IPS DF 4.7 (cell line): ENCODE data around the gene SLC26A8.
"Not testable (repeated sequence)": the region's sequence is repeated elsewhere in the genome, so short reads cannot be mapped to it uniquely, and the experiment has no call there.

Experiments
- DNase-seq: peaks from one replicate; pipeline ENCODE4 v3.0.0-alpha.2; 2013; ENCODE audit warnings: low spot score; ENCODE audit errors: extremely low read depth

SLC26A8 gene

DNA sequence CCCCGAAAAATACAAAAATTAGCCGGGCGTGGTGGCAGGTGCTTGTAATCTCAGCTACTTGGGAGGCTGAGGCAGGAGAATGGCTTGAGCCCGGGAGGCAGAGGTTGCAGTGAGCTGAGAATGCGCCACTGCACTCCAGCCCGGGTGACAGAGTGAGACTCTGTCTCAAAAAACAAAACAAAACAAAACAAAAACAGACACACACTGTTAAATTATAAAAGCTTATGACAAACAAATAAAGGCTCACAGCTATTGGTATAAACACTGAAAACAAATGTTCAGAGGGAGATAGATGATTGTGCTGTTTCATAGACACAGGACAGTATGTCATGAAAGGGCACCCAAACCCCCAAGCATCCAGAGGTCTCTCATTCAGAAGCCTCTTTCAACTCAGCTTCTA, 107.5 kb downstream of the SLC26A8 start:
- DNase-seq, result not testable (repeated sequence)

DNA sequence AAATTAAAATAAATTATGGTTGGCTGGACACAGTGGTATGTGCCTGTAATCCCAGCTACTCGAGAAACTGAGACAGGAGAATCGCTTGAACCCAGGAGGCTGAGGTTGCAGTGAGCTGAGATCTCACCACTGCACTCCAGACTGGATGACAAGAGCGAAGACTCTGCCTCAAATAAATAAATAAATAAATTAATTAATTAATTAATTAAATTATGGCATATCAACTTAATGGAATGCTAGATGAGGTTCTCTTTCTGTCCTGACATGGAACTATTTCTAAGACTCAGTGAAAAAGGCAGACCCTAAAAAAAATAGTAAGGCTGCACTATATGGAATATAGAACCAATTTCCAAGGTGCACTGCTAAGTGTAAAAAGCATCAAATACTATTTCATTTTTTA, 108.4 kb downstream of the SLC26A8 start:
- DNase-seq, result no peak

DNA sequence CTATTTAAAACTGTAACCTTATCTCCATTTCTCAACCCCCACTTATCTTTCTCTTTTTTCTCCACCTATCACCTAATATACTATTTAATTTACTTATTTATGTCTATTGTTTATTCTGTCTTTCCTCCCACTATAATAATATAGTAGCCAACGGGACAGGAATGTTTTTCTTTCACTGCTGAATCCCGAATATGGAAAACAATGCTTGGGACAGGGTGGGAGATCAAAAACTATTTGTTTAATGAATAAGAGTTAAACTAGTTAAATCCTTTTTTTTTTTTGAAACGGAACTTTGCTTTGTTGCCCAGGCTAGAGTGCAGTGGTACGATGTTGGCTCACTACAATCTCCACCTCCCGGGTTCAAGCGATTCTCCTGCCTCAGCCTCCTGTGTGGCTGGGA, 109.9 kb downstream of the SLC26A8 start:
- DNase-seq, result no peak

DNA sequence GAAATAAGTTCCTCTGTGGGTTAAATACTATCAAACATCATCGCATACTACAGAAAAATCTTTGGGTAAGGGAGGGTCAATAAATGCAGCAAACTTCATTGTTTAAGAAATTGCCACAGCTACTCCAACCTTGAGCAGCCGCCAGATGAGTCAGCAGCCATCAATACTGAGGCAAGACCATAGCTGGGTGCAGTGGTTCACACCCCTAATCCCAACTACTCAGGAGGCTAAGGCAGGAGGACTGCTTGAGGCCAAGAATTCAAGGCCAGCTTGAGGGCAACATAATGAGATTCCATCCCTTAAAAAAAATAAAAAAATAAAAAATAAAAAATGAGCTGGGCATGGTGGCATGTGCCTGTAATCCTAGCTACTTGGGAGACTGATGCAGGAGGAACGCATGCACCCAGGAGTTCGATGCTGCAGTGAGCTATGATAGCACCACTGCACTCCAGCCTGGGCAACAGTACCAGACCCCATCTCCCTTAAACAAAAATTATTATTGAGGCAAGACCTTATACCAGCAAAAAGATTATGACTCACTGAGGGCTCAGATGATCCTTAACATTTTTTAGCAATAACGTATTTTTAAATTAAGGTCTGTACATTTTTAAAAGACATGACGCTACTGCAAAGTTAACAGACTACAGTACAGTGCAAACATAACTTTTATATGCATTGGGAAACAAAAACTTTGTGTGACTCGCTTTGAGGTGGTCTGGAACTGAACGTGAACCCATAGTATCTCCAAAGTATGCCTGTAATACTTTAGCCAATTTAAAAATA, 112.4 kb downstream of the SLC26A8 start:
- DNase-seq, result no peak

DNA sequence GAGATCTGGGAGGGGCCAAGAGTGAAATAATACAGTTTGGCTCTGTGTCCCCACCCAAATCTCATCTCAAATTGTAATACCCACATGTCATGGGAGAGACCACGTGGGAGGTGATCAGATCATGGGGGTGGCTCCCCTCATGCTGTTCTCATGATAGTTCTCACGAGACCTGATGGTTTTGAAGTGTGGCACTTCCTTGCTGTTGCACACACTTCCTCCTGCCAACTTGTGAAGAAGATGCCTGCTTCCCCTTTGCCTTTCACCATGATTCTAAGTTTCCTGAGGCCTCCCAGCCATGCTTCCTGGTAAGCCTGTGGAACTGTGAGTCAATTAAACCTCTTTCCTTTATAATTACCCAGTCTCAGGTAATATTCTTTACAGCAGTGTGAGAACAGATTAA, 114.9 kb downstream of the SLC26A8 start:
- not testable (repeated sequence) for DNase-seq

DNA sequence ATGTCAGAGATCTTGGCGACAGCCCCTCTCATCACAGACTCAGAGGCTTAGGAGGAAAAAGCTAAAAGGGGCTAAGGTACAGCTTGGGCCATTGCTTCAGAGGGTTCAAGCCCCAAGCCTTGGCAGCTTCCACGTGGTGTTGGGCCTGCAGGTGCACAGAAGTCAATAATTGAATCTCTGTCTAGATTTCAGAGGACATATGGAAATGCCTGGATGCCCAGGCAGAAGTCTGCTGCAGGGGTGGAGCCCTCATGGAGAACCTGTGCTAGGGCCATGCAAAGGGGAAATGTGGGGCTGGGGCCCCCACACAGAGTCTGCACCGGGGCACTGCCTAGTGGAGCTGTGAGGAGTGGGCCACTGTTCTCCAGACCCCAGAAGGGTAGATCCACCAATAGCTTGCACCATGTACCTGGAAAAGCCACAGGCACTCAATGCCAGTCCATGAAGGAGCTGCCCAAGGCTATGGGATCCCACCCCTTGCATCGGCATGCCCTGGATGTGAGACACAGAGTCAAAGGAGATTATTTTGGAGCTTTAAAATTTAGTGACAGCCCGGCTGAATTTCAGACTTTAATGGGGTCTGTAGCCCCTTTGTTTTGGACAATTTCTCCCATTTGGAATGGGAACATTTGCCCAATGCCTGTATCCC, 115.6 kb downstream of the SLC26A8 start:
- not testable (repeated sequence) for DNase-seq

DNA sequence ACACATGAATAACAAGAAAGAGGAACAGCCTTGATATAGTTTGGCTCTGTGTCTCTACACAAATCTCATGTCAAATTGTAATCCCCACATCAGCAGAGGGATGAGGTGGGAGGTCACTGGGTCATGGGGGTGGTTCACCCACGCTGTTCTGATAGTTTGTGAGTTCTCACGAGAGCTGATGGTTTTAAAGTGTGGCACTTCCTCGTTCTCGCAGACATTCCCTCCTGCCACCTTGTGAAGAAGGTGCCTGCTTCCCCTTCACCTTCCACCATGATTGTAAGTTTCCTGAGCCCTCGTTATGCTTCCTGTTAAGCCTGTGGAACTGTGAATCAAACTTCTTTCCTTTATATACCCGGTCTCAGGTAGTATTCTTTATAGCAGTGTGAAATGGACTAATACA, 116.7 kb downstream of the SLC26A8 start:
- DNase-seq, result no peak

DNA sequence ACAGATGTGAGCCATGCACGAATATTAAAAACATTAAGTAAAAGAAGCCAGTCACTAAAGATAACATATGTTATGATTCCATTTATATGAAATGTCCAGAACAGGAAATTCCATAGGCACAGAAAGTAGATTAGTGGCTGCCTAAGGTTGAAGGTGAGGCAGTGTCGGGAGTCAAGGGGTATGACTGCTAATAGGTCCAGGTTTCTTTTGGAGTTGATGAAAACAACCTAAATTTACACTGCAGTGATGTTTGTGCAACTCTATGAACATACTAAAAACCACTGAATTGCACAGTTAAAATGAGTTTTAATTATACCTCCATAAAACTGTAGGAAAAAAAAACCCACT, 118.0 kb downstream of the SLC26A8 start:
- no peak for DNase-seq

DNA sequence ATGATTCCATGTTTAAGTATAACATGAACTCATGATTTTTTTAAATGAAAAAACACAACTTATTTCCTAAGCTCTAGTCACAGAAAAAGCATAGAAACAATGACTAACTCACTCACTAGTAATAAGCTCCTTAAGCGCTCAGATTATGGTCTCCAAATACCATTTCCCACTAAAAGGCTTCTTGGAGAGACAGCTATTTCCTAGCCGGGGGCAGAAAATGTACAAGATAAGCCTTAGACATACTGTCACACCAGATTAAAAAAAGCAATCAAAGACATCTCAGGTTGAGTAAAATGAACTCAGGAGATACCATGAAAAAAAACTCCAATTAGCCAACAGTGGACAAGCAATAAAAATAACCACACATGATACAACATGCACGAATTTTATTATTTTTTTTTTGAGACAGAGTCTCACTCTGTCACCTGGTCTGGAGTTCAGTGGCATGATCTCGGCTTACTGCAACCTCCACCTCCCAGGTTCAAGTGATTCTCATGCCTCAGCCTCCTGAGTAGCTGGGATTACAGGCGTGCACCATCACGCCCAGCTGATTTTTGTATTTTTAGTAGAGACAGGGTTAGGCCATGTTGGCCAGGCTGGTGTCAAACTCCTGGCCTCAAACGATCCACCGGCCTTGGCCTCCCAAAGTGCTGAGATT, 118.5 kb downstream of the SLC26A8 start:
- no peak for DNase-seq

DNA sequence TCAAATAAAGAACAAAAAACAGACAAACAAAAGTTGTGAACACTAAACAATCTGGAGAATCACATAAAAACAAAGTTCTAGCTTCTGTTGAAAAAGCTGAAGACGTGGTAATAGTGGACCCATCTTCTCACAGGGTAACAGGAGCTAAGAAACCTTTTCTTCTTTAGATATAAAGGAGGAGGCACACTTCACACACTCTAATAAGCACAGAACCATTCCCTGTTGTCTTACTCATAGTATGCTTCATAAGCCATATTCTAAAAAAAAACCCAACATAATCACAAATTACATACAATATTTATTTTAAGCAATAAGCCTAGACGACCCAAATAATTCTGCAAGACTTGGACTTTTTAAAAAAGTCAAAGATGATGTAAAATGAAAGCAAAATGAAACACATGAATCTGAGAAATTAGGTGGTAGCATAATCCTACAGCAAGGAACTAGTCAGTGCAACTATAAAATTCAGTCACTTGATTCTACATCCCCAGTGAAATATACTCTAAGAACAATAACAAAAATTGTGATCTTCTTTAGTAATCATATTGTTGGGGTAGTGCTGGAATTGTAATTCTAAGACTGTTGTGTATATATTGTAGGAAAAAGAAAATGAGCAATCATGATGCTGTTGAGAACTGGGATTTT, 119.2 kb downstream of the SLC26A8 start:
- DNase-seq, result no peak

DNA sequence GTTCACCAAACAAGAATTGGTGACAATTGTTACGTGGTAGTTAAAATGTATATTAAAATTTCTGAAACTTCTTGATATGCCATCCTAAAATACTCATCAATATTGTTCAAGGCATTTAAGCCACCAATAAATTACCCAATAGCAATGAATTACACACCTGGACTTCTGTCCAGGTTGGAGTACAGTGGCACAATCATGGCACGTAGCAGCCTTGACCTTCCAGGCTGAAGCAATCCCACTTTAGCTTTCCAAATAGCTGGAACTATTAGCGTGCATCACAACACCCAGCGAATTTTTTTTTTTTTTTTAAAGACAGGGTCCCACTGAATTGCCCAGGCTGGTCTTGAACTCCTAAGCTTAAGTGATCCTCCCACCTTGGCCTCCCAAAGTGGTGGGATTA, 120.8 kb downstream of the SLC26A8 start:
- DNase-seq, result no peak

DNA sequence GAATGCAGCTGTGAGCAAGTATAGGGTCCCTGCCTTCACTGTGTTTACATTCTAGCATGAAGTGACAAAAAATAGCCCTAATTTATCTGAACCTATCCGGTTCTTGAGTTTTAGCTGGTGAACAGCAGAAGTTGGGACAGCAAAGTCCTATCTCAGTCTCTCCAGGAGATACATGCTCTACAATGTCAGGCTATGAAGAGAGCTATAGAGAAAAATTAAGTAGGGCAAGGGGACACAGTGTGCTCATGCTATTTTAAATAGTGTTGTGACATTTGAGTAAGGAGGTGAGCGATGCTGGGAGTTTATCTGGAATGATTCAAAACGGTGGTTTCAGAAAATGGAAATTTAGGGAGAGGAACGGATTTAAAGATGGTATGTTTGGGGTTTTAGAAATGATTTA, 124.0 kb downstream of the SLC26A8 start:
- DNase-seq, result no peak

DNA sequence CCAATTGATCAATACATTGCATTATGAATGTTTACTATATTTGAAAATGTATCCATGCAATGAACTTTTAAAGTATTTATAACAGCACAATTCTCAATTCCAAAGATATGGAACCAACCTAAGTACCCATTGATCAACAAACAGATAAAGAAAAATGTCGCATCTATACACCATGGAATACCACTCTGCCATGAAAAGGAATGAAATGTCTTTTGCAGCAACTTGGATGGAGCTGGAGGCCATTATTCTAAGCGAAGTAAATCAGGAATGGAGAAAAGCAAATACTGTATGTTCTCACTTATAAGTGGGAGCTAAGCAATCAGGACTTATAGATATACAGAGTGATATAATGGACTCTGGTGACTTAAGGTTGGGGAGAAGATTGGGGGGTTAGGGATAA, 126.4 kb downstream of the SLC26A8 start:
- DNase-seq, result no peak

DNA sequence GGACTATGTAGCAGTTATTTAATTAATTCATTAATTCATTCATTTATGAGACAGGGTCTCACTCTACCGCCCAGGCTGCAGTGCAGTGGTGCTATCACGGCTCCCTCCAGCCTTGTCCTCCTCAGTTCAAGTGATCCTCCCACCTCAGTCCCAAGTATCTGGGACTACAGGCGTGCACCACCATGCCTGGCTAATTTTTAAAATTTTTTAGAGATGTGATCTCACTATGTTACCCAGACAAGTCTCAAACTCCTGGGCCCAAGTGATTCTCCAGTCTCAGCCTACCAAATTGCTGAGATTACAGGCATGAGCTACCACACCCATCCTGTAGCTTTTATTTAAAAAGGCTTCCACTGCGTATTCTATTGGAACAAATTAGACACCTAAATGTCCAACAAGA, 127.0 kb downstream of the SLC26A8 start:
- no peak for DNase-seq

DNA sequence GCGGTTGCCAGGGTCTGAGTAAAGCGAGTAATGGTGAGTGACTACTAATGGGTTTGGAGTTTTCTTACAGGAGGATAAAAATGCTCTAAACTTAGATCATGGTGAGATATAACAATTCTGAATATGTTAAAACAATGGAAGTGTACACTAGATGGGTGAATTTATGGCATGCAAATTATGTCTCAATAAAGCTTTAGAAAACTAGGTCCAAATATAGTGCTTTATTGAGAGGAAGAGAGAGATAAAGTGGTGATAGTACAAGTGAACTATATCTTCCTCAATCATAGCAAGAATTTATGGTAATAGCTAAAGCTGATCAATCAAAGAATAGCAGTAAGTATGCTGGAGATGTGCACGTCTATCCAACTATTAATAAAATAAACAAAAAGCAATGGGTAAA, 127.4 kb downstream of the SLC26A8 start:
- DNase-seq, result no peak

DNA sequence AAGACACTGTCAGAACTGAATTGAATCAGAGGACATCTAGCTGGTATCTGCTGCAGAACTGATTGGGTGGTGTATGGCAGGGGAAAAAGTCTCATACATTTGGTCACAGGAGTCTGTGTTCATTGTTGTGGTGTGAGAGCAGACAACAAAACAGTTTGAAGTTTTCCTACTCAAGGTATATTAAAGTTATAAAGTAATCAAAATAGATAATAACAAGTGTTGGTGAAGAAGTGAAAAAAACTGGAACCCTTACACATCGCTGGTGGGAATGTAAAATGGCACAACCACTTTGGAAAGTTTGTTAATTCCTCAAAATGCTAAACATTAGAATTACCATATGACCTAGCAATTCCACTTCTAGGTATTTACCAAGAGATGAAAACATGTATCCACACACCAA, 128.2 kb downstream of the SLC26A8 start:
- DNase-seq, result no peak

DNA sequence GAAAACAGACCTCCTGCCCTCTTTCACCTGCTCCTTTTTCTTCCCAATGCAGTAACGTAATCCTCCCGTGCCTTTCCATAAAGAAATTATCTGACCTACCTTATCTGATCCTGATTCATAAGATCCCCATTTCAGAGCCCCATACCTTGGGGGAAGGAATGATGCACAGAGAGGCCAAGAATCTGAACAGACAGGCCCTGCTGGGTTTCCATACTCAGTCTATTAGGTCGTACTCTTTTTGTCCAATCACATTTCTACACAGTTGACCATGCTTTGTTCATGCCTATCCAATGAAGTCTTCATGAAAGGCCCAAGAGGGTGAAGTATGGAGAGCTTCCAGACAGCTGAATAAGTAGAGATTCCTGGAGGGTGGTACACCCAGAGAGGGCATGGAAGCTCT, 128.9 kb downstream of the SLC26A8 start:
- no peak for DNase-seq

DNA sequence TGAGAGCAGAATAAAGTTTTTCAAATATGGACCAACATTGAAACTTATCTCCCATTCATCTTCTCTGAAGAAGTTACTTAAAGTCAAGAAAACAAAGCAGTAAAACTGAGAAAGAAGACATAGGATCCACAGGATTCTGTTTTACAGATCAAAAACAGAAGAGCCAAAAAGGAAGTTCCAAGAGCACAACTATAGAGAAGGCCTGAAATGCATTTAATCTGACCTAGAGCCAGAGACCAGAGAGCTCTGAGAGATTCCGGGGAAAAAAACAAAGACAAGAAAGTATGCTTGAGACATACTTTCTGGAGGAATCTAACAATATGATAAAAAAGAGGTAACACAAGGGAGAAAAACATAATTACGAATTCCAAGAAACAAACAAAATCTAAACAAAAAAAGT, 129.7 kb downstream of the SLC26A8 start:
- DNase-seq, result no peak
